EH (cell line): Measurements from ENCODE around the gene FCHSD1.
A peak's percentile ranks its signal among the peaks of the same experiment; 100 is the strongest.

Source experiments
- DNase-seq: peaks from one replicate; pipeline ENCODE4 v3.0.0-alpha.2; 2015; ENCODE audit warnings: low read depth

FCHSD1 gene

DNA sequence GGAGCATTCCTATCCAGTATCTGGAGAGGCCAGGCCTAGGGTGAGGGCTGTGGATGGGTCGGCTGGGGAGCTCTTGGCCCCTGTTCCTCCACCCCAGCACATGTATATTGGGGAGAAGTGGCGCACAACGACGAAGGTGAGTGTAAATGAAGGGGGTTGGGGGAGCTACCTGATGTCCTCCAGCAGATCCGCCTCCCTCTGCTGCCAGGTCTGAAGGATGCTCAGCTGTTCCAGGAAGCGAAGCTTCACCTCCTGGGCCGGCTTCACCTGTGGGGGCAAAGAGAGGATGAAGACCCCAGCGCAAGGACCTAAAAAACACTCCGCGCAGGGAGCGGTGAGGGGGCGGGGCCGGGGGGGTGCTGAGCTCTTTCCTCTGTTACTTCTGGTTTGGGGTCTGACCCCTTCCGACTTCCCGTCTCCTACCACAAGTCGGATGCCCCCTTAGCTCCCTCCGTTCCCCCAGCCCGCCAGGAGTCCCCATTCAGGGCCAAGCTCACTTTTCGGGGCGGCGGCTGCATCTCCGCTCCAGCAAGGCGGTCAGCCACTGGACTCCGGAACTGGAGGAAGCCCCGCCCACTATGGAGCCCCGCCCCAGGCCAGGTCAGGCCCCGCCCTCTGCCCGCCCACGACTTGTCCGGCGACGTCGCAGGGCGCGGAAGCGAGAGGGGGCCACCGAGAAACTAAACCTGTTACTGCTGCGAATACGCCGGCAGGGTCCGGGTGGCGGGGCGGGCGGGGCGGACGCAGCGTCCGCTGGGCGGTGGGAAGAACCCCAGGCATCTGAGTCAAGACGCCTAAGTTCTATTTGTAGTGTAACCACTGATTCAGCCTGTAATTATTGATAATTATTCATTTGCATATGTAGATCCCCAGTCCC is at the start of gene FCHSD1:
Gene FCHSD1, minus strand, starts transcription at position 568 of the 877 bp plus-strand sequence. Its CDS starts 50 bp downstream, at position 518.
- peak; percentile 86 for DNase-seq

DNA sequence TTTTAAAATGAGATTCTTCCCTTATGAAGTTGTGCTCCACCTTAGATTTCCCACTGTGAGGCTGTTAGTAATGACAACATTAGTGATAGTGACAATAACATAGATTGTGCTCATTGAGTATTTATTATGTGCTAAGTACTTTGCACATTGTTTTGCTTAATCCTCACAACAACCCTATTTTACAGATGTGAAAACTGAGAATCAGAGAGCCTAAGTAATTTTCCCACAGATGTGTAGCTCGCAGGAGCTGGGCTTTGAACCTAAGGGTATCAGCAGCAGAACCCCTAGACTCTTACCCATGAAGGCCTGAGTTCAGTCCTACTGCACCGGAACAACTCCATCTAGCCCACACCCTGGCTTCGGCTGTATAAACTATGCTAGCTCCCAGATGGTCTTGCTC is 46.4 kb upstream of the FCHSD1 start:
- no peak for DNase-seq

DNA sequence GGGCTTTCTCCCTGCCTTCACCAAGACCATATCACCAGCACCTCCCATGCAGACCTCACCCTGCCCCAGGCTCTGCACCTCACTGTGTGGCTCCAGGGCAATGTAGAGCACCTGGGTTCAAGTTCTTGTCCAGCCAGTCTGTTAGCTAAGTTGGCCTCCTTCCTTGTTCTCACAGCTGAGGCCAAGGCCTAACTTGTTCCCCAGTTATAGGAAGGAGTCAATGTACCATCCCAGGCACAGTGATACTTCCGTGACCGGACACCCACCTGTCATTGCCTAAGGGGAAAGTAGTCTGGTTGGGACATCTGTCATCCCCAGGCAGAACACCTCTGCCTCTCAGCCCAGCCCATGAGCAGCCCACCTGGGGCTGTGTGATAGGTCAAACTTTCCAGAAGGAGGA is 45.2 kb upstream of the FCHSD1 start:
- DNase-seq, result no peak

DNA sequence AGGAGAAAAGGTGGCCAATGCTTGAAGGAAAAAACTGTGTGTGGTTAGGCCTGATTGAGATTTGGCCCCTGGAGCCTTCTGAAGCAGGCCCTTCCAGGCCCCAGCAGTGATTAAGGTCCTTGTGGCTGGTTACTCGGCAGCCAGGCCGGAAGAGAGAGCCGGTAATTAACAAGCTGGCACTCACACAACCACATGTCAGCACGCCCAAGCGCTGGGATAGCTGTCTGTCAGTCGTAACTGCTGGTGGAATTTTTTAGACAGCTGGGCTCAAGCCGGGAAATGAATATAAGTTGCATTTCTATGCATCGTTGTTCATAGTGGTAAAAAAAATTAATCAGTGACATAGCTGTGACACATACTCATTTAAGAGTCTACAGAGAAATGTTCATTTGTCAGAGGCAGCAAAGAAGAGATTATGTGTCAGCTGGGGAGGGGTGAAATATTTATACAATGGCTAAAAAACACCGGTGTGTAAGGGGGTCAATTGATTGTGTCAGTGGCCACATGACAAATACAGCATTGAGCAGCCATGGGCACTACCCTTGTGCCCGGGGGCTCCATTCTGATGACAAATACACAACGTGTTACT is 44.5 kb upstream of the FCHSD1 start:
- peak; percentile 54 for DNase-seq

DNA sequence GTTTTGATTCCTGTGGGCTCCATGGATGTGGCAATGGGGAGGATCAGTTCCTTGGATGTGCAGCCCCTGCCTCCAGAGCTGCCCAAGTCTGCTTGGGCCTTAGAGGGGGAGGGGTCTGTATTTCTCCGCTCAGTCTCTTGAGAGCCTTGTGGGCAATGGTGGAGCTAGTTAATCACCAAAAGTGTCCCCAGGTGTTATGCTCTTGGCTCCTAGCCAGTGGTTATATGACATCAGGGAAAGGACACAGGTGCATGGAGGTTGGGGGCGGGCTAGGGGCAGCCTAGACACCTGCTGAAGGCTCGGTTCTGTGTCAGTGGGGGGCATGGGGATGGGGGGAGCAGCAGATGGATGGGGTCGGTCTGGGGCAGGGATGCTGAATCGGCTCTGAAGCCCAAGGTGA is 43.3 kb upstream of the FCHSD1 start:
- no peak for DNase-seq

DNA sequence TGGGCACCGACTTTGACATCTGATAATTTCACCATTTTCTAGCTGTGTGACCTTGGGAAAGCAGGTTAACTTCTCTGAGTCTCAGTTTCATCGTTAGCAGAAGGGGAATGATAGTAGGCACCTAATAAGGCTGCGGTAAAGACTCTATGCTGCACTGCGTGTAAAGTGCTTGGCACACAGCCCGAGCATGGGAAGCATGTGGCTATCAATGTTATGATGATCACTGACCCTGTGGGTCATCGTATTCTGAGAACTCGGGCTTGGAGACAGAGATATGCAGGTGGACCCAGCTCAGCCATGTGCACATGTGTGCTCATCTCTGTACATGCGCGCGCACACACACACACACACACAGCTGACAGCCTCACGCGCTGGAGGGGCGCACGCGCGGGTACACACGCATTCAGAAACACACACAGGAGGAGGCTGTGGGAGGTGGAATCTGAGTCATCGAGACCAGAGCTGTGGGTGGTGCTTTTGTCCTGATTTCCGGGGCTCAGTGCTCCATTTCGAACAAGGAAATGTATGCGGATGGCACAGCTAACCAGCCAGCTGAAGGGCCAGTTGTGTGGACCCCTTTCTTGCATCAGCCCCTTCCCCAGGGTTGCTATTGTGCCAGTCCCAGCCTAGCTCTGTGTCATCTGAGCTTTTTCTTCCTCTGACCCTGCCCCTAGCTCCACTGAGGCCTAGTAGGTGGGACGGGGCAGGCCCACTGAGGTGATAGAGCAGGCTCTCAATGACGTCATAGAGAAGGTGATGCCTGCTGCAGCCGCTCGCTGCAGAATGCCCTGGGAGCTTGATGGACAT is 41.9 kb upstream of the FCHSD1 start:
- peak; percentile 64 for DNase-seq

DNA sequence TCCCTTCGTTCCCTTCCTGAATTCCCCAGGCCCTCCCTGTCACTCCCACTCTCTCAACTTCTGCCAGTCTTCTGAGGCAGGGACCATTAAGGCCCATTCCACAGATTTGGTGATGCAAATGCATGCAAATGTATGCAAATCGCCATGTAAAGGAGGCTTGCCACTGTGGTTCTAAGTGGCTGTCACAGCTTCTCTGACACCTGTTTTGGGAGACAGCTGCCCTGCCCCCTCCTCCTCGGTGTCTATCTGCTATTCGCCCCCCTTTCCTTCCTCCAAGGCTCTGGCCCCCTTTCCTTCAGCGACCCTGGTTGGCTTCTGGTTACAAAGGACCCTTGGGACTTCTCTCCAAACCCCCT is 41.3 kb upstream of the FCHSD1 start:
- no peak for DNase-seq

DNA sequence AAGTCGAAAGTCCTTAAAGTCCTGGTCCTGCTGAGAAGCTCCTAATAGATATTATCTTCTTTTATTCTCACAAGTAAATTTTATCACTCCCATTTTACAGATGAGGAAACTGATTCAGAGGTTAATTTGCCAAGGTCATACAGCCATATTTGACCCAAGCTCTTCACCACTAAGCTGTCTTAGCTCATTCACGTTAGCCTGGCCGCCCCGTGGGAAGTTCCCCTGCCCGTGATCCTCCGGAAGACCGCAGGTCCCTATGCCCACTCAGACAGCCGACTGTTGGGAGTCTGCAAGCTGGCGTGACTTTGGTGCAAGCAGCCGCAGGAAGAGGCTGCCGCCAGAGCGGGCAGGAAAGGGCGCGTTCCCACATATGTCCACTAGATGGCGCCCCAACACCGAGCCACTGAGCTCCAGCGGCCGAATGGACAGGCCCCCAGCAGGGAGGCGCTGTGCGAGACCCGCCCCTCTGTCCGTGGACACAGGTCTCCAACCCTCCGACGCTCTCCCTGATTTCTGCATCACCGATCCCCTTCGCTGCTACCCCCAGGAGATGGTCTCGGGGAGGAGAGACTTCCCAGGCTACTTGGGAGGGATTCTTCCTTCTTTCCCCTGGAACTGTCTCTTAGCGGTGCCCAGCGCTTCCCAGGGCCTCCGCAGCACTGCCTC is 40.8 kb upstream of the FCHSD1 start:
- peak; percentile 81 for DNase-seq

DNA sequence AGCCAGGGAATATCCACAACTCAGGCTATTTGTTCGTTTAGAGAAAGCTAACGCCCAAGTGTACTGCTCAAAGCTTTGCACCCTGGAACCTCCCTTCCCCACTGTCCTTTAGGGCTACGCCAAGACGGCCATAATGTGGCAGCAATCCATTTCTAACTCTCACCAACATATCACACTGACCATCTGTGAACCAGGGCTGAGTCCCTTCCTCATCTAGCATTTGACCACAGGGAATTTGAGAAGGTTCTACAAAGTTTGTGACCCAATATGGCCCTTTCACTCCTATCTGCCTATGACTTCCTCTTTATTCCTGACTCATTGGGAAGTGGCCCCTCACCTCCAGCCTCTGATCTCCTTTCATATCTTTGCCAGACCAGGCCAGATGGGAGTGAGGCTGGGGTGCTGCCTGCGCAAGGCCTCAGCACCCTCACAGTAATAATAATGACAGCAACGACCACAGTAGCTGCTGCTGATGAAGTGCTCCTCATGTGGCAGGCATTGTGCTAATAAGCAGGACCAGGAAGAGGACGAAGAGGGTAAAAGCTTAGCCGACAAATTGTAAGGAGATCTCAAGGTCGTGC is 40.2 kb upstream of the FCHSD1 start:
- DNase-seq, result no peak

DNA sequence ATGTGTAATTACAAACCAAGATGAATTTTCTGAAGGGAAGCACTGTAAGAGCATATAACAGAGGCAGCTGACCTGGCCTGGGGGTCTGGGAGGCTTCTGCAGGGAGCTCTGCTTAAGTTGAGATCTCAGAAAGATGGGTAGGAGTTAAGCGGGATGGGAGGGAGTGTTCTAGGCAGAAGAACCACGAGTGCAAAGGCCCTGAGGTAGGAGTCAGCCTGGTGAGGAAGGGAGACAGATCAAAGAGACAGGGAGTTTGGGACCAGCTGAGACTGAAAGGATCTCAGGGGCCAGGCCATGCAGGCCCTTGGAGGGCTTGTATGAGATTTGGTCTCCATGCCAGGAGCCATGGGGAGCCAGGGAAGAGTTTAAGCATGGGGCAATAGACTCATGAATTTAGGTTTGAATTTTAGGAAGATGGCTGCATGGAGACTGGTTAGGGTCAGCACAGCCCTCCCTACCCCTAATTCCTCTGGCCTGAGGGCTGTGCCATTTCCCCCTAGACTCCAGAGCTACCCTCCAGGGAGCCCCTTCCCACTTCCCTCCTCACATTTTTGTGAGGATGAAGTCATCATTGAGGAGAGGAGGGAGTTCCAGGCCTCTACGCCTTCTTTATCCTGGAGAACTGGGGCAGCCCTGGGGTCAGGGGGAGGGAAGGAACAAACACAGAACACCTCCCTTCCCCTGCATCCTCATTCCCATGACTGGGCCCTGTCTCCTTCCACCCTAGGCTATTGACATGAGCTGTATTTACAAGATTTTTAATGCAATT is 35.6 kb upstream of the FCHSD1 start:
- no peak for DNase-seq

DNA sequence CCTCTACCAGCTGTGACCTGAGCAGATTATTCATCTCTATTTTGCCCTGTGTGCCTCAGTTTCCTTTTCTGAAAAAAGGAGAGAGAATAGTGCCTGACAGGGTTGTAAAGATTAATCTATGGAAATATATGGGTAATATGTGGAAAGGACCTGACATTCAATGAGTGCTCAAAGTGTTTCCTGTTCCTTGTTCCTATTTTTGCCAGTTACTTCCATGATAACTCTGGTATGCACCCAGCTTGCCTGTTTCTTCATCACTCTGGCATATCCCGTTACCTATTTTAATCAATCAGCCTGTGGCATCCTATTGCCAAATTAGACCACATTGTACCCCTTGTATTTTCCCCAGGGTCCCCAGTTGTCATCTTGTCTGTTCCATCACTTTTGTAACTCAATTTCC is 34.4 kb upstream of the FCHSD1 start:
- DNase-seq, result no peak

DNA sequence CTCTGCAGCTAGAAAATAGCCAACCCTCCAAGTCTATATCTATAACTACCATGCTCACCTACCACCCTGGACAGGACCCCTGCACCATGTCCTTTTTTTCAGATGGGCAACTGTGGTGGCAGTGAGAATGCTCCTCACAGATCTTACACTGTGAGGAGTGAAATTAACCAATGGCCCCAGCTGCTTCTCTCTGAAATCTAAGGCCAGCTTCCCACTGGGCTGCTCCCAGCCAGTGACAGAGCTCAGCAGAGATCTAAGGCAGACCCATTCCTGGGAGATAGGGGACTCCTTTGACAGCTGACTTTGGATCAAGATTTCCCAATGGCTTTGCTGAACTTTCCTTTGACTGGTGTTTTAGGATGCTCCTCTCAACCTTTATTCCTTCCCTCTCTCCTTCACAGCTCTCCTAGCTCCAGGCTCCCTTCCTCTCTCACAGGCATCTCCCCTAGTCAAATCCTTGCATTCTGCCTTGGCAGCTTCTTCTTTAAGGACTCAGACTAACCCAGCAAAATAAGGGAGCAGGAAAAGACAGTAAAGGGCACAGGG is 32.5 kb upstream of the FCHSD1 start:
- DNase-seq, result no peak

DNA sequence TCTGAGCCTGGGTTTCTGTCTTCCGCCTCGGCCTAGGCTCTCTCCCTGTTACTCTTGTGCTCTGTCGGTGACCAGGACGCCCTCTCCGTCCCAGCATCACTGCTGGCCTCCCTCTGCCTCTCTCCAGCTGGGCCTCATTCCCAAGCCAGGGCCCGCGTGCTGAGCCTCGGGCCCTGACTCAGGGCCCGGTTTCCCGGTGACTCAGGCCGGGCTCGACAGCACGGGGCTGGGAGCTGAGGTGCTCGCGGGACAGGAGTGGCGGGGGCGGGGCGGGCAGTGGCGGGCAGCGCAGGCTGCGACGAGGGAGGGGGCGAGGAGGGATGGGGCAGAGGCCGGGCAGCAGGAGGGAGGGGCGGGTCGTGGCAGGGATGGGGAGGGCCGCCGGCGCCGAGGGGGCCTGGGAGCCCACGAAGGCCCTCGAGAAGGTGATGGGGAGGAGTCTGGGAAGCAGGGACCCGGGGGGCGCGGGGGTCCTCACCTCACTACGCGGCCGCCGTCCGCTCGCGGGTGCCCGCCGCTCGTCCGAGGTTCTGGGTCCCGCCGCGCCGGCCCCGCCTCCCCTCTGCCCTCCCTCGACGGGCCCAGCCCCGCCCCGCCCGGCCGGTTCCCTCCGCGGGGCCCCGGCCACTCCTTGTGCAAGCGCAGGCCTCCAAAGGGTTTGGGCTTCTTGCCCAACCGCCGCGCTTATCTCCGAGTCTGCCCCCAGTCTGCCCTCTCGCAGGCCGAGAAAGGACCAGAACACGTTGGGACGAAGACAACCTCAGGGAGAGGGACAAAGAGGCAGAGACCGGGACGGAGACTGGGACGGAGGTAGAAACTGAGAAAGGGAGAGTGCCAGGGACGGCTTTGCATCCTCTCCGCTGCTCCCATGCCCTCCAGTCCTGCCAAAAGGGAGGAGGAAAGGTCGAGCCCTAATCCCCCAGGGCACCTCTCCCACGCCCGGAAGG is 30.8 kb upstream of the FCHSD1 start, which contains the start of gene ARAP3:
Gene ARAP3, minus strand, starts transcription at position 536 of the 947 bp plus-strand sequence. CDS start 1,744 bp downstream, outside the sequence.
- peak; percentile 89 for DNase-seq

DNA sequence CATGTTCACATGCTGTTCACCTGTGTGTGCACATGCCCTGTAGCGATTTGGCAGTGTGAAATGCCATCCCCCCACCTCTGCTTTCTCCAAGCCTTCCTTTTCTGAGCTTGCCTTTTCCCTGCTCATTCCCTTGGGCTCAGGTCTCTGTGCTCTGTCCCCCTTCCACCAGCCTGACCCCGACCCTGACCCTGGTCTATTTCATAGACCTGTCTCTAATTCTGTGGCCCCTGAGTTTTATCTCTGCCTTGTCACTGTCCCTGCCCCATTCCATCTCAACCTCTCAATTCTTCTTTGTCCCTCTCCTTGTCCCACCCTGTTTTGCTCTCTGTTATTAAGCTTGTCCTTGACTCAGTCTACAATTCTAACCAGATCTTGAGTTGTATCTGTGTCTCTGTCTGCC is 30.1 kb upstream of the FCHSD1 start:
- no peak for DNase-seq

DNA sequence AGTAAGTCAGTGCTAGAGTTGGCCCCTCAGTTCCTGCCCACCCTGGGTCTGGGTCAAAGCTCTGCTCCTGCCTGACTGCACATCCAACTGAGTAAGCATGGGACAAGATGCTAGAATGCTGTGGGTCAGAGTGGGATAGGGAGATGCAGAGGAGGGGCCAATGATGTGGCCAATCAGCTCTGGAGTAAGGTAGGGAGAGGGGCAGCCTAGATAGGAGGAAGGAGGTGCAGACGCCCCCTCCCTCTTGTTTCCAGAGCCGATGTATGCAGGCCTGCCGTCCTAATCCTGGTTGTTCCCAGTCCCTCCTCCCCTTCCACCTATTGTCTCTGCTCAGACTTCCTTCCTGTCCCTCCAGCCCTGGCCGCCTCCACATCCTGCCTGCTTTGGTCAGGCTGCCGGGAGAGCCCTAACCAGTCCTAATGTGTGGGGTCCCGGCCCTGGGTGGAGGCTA is 29.6 kb upstream of the FCHSD1 start:
- DNase-seq, result peak; percentile 60

DNA sequence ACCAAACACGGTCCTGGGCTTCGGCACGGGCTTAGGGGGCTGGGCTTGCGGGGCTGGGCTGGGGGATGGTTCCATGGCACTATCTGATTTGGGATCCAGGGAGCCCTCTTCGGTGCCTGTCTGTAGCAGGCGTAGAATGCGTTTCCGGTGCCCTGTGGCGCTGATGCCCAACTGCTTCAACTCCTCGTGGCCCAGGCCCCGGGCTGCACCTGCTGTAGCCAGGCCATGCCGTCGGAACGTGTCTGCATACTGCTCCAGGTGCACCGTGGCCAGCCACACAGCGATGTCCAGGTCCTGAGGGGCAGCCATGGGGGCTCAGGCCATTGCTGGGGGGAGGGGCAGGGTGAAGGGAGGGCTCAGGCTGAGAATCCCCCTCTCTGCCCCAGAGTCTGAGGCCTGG is 29.0 kb upstream of the FCHSD1 start:
- DNase-seq, result no peak

DNA sequence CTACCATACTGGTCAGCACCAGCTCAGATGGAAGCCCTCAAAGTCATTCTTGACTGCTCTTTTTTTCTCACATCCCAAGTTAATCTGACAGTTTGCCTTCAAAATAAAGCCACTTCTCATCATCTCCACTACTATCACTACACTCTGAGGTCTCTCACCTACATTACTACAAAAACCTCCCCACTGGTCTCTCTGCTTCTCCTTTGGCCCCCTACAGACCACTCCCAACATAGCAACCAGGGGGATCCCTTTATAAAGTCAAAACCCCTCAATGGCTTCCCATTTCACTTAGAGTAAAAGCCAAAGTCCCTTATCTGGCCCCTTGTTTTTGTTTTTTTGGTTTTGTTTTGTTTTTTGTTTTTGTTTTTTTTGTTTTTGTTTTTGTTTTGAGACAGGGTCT is 26.2 kb upstream of the FCHSD1 start:
- no peak for DNase-seq

DNA sequence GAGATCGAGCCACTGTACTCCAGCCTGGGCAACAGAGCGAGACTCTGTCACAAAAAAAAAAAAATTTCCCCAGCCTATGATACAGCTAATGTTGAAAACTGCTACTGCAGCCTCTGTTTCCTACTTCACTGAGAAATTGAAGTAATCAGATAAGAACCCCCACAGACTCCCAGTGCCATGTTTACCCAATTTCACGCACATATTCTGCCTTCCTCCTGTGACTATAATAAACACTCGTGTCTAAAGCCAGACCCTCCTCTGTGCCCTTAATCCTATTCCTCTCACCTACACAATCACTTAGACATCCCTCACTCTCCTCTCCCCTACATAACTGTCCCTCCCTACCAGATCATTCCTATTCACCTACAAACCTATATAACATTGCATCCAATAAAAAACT is 24.5 kb upstream of the FCHSD1 start:
- DNase-seq, result no peak

DNA sequence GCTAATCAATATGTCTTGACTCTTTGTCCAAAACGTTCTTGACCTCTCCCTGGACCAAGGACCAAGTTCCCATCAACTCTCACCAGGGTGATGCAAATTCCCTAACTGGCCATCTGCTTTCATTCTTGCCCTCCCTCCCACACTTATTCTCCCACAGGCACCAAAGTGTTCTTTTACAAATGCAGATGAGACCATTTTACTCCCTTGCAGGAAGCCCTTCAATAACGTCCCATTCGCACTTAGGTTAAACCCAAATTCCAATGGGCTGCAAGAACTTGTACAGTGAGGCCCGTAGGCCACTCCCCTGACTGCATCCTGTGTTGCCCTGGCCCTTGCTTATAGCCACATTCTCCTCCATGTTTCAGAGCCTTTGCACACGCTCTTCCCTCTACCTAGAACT is 23.5 kb upstream of the FCHSD1 start:
- DNase-seq, result no peak
